ENCODE results near the gene DACT1. TPM values are rescaled to one million over a fixed set of nuclear protein-coding genes. Genes with fewer than 3 reads are reported as not detected.

Gene DACT1
- total RNA-seq, 1 donor from 2014 or later: 4.3 TPM

DNA sequence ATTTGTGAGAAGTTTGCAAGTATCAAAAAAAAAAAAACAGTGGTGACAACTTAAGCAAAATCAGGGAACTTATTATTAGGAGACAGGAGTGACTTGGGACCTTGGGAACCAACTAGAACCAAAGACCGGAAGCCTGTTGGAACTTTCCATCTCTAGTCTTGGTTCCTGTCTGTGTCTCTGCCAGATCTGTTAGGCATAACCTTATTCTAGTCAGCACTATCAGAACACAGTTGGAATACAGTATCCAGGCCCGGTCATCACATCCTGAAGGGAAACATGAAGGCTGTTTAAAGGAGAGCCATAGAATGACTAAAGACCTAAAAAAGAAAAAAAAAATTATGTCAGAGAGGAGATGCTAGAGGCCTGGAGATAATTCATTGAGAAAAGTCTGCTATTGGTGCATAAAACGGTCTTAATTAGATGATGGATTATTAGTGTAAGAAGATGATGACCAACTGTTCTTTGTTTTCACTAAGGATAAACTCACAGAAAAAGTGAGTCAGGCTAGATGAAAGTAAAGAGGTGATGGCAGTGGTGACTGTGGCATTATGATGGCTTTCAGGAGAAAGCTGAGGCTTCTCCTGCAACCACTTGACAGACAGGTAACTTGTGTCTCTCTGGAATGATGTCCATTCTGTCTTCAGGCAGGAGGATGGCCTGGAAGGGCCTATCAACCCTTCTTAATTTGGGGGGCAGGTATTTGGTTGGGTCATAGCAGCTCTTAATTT is 28.2 kb downstream of the DACT1 start:
- intact Hi-C loops (cut with micrococcal nuclease): no loop called here

DNA sequence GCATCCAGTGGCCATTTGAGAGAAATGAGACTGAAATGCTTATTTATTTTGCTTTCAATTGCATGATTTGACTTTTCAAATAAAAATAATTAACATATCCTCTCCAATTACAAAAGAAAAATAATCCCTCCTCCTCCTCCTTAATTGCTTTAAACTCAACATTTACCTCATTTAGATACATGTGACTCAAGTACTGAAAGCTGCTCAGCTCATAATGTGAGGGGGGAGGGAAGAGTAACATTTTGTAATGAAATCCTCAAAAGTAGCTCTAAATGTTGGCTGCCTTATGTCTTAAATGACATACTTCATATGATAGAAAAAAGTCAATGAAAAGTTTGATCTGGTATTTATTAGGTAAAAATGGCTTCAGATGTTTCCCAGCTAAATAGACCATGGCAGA is 29.0 kb downstream of the DACT1 start:
- intact Hi-C loops (cut with micrococcal nuclease): no loop called here

DNA sequence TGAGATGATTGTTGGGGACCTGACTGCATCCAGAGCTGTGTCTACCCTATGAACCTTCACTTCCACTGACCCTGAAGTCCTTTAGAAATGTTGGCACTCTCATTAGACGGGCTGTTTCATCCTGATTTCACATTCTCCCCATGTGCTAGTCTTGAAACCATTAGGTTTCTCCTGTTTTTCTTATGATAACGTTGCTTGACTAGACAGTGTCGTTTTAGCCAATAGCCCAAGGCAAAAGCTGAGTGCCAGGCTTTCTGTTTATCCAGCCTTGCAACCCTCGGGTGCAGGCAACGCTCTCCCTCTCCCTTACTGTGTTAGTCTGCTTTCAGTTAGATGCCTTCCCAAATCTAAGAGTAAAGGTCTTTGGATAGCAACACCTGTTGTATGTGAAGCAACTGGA is 30.1 kb downstream of the DACT1 start:
- intact Hi-C loops (cut with micrococcal nuclease): no loop called here

DNA sequence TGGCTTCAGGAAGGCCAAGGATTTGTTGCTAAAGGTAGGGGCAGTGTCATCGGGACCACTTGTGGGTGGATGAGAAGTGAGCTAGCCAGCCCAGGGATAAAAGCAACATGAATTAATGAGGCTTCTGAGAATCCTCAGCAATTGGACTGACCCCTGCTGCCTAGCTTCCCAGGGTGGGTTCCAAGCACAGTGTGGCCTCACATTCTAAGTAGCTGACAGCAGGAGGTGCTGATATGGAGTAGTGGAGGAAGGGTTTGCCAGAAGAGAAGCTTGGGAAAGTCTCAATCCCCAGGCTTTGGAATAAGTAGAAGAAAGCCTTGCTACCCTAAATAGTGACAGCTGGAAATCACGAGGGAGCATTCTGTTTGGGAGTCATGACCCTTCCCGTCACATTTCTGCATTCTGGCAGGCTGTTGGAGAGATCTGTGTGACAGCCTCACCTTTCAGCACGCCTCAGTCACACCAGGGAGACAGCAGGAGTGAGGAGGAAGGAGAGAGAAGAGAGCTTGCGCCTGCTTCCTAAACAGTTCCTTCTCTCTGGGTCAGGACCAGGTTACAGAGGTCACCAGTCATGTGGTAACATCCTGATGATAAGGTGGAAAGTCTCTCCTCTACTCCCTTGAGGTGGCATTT is 31.2 kb downstream of the DACT1 start:
- intact Hi-C loops (cut with micrococcal nuclease): no loop called here

DNA sequence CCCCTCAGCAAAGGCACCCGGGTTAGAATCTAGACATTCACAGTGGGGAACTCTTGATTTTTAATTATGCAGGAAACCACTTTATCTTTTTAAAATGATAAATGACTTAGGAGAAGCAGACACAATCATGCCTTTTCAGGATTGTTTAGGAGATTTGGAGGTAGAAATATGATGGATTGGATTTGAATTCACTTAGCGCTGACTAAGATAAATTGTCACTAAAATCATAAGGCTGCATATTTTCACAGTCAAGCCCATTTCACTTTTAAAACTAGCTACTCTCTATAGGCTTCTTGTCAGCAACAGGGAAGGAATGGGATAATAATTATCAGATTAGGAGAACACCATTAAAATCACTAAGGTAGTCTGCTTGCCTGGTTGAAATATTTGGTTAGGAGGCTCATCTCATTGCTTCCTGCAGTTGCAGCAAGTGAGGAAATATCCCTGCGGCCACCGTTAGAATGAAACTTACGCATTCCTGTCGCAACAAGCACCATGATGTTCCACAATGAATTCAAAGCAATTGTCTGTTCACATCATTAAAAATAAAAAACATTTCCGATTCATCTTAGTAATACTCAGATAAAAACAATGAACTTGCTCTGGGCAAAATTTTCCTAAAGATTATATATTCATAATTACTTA is 31.9 kb downstream of the DACT1 start:
- intact Hi-C loops (cut with micrococcal nuclease): no loop called here

DNA sequence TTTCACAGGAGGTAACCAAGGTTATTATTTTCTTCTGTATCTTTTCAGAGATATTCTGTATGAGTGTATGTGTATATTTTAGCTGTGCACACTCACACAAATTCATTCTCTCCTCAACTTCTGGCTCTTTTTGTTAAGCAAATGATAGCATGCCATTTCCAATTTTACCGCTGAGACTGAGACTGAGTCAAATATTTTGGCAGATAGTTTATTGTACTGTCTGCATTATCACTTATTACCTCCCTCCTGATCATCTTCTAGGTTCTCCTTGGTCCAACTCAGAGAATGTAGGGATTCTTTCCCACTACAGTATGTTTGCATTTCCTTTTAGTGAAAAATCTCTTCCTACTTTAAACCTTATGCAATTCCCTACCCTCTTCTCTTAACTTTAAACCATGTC is 33.3 kb downstream of the DACT1 start:
- intact Hi-C loops (cut with micrococcal nuclease): no loop called here

DNA sequence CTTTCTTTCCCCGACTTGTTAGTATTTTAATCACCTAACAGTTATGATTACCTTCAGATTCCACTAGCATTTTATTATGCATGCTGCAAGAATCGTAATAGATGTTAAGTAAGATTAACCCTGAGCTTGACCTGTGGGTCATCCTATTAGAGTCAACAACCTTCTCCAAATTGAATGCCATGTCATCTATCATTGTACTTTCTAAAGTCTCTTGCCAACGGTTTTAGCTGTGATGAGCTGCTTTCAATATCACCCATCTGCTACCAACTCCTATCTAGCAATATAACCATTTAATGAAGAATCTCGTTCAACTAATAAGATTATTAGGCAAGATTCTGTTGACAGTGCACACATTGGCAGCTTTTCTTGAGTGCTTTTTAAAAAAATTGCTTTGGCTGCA is 33.7 kb downstream of the DACT1 start:
- intact Hi-C loops (cut with micrococcal nuclease): no loop called here

DNA sequence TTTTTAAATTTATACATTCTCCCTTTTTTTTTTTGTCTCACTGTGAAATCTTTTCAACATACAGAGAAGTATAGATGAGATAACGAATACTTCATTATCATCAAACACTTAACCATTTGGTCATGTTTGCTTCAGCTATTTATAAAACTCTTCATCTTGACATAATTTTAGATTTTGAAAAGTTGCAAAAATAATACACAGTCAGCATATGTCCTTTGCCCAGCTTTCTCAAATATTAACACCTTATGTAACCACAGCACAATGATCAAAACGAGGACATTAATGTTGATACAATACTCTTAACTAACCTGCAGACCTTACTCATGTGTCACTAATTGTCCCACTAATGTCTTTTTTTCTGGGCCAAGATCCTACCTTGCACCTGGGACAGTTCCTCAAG is 36.0 kb downstream of the DACT1 start:
- intact Hi-C loops (cut with micrococcal nuclease): no loop called here

DNA sequence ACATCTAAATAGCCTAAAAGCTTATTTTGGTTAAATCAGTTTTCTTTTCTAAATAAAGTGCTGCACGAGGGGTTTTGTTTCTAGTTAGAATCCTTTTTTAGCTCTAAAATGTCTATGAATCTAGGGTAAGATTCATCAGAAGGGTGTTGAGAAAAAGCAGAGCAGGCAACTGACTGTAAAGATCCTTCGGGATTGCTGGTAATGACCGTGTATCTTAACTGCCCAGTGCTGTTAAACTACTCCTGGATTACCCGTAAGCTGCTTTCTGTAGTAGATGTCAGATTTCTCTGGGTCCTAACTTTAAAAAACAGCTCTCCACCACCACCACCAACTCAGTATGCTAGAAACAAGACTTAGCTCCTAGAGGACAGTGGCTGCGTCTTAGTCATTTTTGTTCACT is 39.2 kb downstream of the DACT1 start:
- intact Hi-C loops (cut with micrococcal nuclease): no loop called here

DNA sequence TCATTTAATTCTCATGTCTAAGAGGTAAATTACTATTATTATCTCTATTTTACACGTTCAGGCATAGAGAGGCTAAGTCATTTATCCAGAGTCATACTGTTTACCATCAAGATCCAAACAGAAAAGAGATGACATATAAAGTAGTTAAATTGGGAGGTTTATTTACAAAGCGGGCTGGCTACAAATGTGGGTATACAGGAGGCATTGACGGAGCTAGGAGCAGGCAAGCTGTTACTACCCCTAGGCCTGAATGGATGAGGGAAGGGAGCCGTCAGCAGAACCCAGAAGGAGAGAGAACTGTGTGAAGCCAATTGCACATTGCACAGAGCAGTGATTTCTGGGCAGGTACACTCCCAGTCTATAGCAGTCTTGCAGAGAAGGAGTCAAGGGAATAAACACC is 39.8 kb downstream of the DACT1 start:
- intact Hi-C loops (cut with micrococcal nuclease): no loop called here

DNA sequence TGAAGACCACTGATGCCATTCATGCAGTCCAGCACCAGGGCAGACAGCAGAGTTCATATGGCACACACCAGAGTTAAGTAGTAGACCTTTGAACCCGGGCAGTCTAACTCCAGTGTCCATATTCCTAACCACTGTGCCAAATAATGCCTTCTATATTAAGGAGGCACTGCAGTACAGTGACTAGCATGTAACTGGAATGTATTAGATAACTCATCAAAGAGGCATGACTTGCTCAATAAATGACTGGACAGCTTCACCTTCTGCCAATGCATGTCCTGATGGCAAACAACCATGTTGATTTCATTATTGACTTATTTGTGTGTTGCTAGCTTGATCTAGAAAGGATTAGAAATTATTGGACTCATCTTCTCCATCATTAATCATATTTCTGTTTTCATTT is 40.2 kb downstream of the DACT1 start:
- intact Hi-C loops (cut with micrococcal nuclease): no loop called here

DNA sequence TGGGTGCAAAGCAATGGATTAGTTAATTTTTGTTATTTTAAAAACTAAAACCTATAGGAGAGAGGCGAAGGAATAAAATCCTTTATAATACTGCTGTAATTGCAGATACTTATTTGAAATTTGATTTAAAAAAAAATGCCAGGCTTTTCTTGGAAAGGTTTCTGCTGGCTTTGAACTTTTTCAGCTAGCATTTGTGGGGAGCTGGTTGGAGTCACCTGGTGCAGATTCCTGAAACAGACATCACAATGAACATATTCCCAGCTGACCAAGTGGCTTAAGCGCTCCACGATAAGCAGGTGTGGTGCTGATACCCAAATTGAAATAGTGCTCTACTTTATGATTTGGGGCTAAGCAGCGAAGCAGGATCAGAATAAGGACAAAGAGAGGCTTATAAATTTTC is 42.9 kb downstream of the DACT1 start:
- intact Hi-C loops (cut with micrococcal nuclease): no loop called here

DNA sequence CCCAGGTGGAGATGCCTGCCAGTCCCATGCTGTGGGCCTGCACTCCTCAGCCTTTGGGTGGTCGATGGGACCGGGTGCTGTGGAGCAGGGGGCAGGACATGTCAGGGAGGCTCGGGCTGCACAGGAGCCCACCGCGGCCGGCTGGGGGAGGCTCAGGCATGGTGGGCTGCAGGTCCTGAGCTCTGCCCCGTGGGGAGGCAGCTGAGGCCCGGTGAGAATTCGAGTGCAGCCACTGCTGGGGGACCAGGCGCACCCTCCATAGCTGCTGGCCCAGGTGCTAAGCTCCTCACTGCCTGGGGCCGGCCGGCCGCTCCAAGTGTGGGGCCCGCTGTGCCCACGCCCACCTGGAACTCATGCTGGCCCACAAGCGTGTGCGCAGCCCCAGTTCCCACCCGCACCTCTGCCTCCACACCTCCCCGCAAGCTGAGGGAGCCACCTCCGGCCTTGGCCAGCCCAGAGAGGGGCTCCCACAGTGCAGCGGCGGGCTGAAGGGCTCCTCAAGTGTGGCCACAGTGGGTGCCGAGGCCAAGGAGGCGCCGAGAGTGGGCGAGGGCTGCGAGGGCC is 49.6 kb downstream of the DACT1 start:
- intact Hi-C loops (cut with micrococcal nuclease): no loop called here

DNA sequence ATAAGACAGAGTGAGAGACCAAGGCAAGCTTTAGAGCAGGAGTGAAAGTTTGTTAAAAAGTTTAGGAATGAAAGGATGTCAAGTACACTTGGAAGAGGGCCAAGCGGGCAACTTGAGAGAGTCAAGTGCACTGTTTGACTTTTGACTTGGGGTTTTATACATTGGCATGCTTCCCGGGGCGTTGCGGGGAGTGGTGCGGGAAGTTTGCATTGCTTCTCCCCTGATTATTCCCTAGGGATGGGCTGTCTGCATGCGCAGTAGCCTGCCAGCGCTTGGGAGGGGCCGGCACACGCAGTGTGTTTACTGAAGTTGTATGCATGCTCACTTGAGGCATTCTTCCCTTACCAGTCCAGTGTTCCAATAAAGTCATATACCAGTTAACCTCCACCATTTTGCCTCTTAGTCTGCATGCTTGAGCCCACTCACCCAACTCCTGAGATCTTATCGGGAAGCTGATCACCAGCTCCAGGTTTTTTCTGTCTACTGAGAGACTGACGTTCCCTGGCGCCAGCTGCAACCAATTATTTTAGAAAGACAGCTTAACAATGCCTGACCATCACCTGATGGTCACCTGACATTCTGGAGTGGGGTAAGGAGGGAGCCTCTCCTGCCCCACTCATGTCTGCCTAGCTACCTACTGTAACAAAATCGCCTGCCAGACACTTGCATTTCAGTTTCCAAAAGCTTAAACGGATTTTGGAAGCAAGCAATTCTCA is 53.2 kb downstream of the DACT1 start:
- intact Hi-C loops (cut with micrococcal nuclease): no loop called here

DNA sequence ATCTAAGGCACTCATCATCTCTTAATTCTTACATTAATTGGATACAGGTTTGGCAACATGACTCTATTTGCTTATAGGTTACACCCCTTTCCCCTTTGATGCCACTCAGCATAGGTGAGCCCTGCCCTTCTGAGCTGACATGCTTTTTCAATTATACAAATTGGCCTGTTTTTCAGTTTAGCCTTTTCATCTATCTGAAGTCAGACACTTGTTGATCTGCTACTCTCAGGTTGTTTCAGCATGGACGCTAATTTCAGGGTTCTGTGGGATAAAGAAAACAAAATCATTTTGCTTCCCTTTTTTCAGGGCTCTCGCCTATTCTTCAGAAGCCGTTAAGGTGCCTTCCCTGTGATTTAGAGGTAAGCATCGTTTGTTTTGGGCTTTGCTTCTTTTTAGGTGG is 55.3 kb downstream of the DACT1 start:
- intact Hi-C loops (cut with micrococcal nuclease): no loop called here

DNA sequence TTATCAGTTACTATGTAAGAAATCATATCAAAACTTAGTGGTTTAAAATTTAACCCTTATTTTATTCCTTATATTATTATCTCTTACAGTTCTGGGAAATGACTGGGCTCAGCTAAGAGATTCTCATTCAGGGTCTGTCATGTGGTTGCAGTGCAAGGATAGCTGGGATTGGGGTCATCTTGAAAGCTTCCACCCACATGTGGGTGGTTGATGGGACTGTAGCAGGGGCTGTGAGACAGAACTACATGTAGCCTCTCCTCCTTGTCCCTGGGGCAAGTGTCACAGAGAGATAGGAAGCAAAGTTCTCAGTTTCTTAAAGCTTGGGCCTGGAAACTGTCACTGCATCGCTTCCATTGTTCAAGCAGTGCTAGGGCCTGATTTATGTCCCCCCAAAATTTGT is 57.8 kb downstream of the DACT1 start:
- intact Hi-C loops (cut with micrococcal nuclease): no loop called here

DNA sequence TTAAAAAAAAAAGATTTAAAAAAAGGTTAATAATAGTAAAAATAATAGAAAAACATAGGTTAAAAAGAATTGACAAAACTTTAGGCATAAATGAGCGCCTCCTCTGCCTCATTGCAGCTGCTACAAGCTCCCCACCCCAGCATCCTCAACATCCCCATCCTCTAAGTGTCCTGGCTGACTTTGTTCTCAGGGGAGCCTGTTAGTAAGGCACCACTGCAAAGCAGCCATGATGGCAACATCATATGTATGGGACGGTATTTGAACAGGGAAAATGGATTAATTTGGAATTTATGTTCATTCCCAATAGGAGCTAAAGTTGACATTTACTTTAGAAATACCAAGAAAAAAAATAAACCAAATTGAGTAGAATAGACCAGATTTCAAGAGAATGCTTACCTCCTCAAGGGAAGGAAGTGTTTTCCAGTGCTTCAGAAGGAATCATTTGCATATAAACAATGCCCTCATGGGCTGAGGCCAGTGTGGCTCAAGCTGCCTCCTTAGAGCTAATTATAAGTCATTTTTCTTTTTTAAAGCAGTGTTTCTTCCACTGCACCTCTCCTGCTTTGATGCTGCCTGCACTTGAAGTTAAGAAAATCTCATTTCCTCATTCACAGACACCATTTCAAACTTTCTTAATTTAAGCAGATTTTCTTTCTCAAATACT is 59.6 kb downstream of the DACT1 start:
- intact Hi-C loops (cut with micrococcal nuclease): no loop called here
